ENCODE measurements around the gene SPAM1. TPM values are rescaled to one million over a fixed set of nuclear protein-coding genes. Genes with fewer than 3 reads are reported as not detected.

The SPAM1 gene
- total RNA-seq, 4 donors from 2014 or later = not detected

- no peak for DNase-seq
- intact Hi-C loops (cut with DNase I; ENCODE audit: low total_unique reads) (no loop called here), in situ Hi-C loops (cut with MboI; ENCODE audit: low pct_ligation_motif_present in 1 of 4, low pct_unique_long_range_greater_than_20kb in 1 of 4, low sequenced_read_pairs in 3 of 4) (no loop called here)
- Histone ChIP-seq H3K4me3 (no peak overlapping the region), H3K27ac (no peak overlapping the region), H3K36me3 (no peaks in the 10 kb centered on the region), H3K9me3 (no peaks in the 10 kb centered on the region), H3K4me1 (peaks cover 0 to 5% (median 0%) of the 10 kb centered on the region in 4 donors), H3K27me3 (no peaks in the 10 kb centered on the region)
- TF ChIP-seq POLR2A (IDR thresholded peaks at IDR 0.05) (no peak), EP300 (IDR thresholded peaks at IDR 0.05; ENCODE audit: low read depth) (no peak), CTCF (IDR thresholded peaks at IDR 0.05) (no peak), POLR2AphosphoS5 (IDR thresholded peaks at IDR 0.05) (no peak)
- WGBS, 2 donors (ENCODE audit: low coverage in 1 of 2) = 53 to 78% methylated on average over 1 to 2 of the region's 2 CpGs
Measured at GRCh38 chr7:124009321-124009720, 84.3 kb downstream of the SPAM1 start.

Other genes with a start within 250 kb of the SPAM1 start
- gene WASL, start 176.2 kb upstream of the SPAM1 start, total RNA-seq = 10 to 100 TPM; 30.1 to 97.8 (median 65.7) TPM
- gene HYAL4, start 80.1 kb upstream of the SPAM1 start, total RNA-seq = not detected
- under 1 TPM in 1 of 4 donors, not detected in 3; 0.55 TPM for gene TMEM229A, start 107.8 kb downstream of the SPAM1 start, total RNA-seq

Measured in transverse colon (tissue), 4 donors.